ENCODE measurements around the gene LRBA. TPM values are rescaled to one million over a fixed set of nuclear protein-coding genes. Genes with fewer than 3 reads are reported as not detected.
"Not testable (repeated sequence)": the region's sequence is repeated elsewhere in the genome, so short reads cannot be mapped to it uniquely, and the experiment has no call there.

LRBA gene
- polyA plus RNA-seq, 1 donor, result 75.9 TPM

DNA sequence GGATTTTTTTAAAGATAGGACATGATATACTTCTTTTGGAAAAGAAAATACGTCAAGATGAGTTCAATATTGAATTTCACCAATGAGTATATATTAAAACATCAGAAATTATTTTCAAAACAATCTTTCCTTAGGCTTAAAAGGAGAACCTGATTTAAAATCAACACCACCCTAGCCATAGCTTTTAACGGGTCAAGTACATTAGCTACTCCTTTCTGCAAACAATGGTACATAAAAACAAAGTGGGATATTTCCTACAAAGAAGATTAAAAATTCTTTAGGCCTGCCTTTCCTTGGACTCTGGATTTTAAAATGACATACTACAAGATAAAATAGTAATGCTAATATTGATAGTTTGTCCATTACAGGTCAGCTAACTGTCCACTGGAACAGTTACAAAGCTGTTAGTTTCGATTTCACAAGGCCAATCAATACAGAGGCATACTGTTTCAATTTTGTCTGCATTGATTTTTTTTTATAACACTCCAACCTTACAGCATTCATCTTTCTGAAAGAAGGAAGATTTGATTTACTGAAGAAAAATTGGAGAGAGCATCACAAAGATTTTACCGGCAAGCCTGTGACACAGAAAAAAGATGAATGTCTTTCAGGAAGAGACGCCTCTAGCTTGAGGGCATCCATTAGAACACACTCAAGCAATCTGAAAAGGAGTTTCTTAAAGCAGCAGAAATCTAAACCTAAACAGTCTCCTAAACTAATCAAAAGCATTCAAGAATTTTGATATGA is 335.9 kb downstream of the LRBA start:
- DNase-seq, result no peak

DNA sequence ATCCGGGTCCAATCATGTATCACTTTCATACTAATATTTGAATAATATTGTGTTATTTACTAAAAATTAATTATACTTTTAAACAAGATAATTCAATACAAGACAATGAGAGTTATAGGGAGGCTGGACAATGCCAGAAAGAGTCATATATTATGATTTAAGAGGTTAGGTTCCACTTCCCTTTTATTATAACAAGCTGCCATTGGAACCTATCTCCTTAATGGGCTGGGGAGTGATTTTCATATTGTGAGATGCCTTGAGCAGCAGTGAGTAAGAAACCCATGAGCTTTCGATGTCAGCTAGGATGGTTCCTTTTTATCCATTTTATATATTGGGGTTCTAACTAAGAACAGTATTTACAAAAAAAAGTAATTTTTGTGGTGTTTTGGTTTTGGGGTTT is 341.3 kb downstream of the LRBA start:
- DNase-seq, result no peak

DNA sequence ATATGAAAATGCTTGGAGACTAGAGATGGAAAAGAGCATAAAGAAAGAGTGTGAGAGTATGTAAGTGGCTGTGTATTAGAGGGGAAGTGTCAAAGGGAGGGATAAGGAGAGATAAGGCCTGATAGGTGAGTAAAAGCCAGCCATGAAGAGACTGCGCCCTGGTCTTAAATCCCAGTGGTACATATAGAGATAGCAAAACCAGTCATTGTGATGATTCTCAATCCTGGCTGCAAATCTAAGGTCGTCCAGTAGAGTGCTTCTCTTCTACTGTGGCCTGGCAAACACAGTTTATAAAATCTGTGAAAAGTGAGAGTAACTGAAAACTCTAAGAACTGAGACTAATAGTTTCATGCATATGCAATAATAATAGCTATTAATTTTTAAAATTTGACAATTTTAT is 346.3 kb downstream of the LRBA start:
- DNase-seq, result no peak

DNA sequence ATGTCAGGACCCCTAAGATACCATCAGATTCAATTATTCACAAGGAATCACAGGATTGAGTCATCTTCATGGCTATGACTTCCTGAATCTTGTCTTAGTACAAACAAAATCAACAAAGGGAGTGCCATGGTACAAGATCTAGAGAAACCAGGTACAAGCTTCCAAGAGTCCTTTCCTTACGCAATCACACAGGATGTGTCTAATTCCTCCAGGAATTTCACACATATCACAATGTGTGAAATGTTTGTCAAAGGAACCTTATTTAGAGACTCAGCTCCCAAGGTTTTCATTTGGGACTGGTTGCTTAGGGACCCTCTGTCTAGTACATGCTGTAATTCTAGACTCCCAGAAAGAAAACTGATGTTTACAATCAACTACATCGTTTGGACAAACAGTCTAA is 350.1 kb downstream of the LRBA start:
- no peak for DNase-seq

DNA sequence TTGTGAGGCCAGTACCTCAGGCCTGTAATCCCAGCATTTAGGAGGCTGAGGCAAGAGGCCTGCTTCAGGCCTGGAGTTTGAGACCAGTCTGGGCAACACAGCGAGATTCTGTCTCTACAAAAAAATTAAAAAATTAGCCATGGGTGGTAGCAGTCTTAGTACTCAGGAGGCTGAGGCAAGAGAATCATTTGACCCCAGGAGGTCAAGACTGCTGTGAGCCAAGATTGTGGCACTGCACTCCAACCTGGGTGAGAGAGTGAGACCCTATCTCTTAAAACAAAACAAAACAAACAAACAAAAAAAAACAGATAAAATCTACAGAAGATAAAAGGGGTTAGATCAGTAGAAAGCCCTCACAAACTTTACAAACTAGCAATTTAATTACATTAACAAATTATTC is 352.4 kb downstream of the LRBA start:
- DNase-seq, result no peak

DNA sequence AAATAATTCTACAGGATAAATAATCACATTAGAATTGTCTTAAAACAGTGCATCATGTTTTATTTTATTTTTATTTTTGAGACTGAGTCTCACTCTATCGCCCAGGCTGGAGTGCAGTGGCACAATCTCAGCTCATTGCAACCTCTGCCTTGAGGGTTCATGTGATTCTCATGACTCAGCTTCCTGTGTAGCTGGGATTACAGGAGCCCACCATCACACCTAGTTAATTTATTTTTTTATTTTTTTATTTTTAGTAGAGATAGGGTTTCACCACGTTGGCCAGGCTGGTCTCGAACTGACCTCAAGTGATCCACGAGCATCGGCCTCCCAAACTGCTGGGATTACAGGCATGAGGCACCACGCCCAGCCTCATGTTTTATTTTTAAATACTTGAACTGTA is 353.5 kb downstream of the LRBA start:
- not testable (repeated sequence) for DNase-seq

DNA sequence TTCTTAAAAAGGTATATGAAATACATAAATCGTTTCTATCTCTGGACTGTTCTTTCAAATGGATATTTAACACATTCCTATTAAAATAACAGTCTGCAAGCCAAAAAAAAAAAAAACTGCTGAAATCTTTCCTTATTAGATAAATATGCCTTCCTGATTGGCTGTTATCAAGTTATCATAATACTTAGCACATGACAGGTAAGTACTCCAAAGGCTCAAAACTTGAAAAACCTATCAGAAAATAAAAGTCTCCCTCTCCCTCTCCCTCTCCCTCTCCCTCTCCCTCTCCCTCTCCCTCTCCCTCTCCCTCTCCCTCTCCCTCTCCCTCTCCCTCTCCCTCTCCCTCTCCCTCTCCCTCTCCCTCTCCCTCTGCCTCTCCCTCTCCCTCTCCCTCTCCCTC is 356.8 kb downstream of the LRBA start:
- not testable (repeated sequence) for DNase-seq

DNA sequence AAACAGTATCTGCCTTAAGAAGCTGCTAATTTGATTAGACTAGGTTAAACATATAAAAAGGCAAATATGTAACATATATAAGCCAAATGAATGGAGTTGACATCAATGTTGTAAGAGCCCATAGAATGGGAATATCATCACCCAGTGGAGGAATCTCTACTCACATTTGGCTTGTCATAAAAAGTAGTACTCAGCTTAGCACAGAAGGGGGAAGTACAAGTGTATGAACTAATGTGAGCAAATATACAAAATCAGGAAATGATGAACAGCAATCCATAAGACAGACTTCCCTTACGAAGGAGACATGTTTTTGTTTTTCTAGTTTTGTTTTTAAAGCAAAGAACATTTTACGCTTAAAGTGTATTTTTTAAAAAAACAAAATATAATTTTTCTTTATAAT is 358.2 kb downstream of the LRBA start:
- DNase-seq, result no peak

DNA sequence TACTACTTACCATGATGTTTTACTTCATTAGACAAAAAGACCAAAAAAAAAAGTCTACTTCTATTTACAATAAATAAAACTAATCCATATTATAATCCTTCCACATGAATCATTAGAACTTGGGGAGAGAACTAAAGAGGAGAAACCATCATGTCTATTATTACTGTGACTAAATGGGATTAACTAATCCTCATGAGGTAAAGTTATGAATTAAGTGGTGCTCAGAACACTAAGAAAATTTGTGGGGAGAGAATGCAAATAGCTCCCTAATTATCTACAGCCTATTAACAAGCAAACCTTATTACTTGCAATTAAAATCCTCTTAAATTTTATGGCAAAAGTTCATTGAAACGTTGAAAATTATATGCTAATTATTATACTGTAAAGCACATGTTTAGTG is 364.3 kb downstream of the LRBA start:
- no peak for DNase-seq

DNA sequence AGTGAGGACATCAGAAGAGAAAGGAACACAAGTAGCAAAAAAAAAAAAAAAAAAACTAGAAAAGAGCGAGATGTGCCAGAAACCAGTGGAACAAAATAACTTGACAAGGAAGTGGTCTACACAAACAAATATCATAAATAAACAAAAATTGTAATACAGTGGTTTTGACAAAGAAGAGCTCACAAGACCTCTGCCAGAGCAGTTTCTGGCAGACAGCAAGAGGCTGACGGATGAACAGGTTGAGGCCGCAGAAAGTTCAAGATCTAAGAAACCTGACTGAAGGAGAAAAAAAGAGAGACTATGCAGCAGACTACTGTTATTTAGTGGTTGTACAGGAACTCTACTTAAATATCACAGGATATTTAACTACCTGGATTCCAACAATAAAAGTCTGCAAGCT is 367.0 kb downstream of the LRBA start:
- DNase-seq, result no peak

DNA sequence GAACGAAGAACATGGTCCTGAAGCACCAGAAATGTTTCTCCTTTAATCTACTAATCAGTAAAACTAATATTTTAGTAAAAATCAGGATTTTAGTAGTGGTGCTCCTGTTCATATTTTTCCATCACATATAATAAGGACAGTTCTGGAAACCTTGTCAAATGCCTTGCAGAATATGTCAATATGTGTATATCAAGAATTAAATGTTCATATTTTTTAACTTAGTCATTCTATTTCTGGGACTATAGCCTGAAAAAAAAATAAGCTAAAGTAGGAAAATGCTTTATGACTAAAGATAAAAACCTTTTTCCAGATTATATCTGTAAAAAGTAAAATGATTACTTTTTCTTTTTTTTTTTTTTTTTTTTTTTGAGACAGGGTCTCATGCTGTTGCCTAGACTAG is 368.1 kb downstream of the LRBA start:
- no peak for DNase-seq

DNA sequence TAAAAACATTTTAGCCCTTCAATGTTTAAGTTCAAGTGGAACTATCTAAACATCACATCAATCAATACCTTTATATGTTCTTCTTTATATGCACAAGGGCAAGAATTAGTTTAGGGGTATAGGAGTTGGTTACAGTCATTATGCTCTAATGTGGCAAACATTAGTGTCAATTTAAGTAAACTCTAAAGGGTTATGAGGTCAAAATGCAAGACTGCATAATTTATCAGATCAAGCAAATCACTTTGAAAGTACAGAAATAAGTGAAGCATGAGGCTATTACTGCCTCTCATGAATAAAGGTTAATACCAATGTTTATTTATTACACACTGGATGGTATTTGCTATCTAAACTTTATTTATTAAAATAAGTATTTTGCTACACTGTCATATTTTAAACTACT is 373.5 kb downstream of the LRBA start:
- no peak for DNase-seq

DNA sequence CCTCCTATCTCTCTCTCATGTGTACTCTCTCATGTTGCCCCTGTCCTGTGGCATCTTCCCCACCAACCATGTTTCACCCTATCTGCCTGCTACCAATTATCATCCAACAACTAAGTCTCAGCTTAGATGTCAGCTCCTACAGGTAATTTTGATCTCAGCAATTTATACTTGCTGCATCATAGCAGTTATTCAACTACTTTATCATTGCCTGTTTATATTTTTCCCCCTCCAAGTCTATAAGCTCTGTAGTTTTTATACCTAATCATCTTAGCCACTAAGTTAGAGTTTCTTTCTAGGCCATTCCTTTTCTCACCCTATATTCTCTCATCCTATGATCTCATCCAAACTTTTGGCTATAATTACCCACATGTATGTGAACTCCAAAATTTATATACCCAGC is 382.4 kb downstream of the LRBA start:
- no peak for DNase-seq

DNA sequence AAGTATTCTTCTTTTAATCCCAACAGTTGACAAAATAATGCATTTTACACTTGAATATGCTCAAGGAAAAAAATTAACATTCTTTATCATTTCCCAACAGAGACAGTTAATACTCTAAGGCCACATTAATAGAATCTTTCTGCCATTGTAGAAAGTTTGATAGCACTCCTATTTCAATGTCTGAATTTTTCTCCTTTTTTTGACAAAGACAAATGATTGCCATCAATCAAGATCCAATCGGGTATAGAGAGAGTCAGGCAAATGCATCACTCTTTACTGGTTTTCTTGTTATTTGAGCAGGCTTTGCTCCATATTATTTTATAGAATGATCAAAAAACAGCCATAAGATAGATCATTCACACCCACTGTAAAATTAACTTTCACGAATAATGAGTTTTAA is 387.0 kb downstream of the LRBA start:
- no peak for DNase-seq

DNA sequence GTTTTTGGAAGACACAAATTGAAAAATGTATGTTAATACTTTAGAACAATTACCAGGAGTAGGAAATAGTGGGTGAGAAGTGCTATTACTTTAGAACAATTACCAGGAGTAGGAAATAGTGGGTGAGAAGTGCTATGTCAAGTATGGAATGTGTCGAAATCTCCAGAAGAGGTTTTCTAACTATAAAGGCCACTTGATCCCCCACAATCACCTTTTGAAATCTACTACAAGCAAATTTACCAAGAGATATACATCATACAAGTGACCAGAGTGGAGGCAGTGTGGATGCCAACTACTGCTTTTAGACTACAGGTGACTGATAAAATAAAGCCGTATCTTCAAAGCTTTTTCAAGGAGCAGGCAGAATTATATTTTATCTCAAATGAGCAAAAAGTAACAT is 390.1 kb downstream of the LRBA start:
- no peak for DNase-seq

DNA sequence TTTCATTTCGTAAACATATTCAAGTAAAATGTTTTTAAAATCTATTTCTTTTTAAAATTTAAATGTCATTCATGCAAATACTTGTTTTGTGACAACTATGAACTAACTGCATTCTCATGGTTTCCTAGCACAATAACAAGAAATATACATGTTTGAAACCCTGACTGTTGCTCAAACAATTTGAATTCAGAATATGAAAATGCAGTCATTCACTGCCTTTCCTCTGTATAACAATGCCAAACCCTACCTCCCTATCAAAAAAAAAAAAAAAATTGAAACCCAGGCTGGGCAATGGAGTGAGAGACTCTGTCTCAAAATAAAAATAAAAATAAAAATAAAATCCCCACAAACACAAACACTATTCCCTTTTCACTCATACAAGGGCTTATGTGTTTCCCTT is 391.0 kb downstream of the LRBA start:
- no peak for DNase-seq

DNA sequence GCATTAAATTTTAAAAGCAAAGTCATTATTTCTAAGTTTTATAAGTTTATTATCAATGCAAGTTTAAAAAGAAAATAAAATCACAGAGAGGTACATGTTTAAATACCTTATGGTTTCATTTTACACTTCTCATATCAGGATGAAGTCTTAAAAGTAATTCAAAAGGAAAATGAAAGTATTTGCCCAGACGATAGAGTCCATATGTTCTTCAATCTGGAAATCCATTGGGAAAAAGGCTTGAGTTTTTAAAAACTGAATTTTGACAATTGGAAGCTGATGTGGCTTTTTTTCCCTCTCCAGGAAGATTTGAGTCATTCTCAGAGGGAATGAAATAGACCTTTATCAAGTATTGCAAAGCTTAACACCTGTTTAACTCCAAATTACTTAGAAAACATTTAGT is 396.0 kb downstream of the LRBA start:
- DNase-seq, result no peak

DNA sequence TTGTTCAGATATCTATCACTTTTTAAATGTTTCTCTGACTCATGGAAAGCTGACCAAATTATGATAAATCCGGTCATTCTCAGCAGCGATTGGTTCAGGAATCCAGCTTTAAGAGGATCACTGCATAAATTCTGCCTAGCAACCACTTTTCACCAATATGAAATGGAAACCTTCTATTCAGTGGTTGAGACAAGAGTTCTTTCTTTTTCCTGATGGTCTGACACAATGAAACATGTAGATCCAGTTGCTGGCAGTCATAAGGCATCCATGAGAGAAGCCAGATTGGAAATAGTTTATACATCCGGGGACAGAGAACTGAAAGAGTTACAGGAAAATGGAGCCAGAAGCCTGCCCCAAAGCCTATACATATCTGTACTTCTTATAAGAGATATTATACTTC is 406.0 kb downstream of the LRBA start:
- no peak for DNase-seq

DNA sequence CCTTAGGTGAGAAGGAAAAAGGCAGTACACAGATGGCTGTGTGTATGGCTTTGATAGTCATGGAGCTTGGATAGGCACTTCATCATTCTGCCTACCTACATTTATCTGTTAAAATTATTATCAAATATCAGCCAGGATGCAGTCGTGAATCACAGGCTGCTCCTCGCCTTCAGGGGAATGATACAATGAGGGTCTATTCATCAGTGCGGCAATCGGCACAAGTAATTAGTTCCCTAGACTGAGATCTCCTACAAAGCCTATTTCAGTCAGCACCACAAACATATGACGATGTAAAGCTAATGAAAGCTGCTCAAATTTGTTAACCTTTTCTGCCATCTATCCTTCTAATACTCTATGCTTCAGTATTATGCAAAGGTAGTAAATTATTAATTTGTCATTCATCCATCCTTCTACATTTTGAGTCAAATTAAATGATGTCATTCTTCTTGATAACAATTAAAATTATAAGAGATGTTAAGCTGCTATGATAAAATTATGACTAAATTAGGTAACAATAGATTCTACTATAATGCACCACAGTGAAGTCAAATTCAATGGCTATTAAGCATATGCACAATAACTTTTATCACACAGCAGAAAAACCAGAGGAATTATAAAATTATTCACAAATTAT is 414.2 kb downstream of the LRBA start:
- DNase-seq, result no peak

DNA sequence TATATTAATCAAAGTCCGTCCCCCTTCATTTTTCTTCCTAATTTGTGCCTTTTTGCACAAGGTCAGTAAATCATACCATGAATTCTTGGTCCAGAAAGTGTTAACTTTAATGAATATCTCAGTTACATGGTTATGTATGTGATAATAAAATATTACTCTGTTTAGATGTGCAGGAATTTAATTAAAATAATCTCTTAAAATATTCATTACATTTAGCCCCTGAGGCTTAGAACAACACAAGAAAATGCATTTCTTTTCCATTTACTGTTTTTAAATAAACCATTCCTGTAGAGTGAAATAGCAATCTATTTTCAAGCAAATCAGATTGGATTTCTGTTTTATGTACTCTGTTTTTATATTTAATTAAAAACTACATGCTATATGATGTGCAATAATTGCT is 415.5 kb downstream of the LRBA start:
- no peak for DNase-seq

DNA sequence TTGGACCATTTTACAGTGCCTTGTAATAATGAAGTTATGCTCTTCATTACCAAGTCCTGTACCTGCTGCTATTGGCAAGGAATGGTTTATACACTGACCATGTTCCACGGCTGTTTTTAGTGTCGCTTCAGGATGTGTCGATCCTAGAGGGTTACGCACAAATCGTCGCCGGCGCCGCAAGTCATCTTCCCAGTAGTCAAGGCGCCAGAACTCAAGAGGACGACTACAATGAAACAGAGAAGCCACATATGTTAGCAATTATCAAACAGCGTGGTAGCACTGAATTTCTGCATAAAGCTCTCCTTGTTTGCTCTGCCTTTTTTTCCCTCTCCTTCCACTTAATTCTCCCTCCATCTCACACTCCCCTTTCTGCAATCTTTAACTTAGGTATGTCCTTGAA is 416.2 kb downstream of the LRBA start:
- no peak for DNase-seq

DNA sequence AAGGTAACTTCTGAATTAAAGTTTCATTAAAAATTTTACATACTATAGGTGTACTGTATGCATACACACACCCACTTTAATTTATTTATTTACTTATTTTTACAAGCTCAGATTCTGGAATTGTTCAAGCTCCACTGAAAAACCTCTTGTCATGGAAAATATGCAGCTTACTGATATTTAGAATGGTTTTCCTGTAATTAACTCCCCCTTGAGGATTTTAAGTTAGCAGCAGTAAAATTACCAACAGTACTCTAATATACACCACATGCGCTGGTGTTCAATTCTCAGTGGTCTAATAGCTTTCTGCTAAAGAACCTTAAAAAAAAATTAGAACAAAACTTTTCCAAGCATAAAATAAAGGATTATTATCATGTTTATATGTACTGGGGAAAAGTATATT is 421.1 kb downstream of the LRBA start:
- no peak for DNase-seq

DNA sequence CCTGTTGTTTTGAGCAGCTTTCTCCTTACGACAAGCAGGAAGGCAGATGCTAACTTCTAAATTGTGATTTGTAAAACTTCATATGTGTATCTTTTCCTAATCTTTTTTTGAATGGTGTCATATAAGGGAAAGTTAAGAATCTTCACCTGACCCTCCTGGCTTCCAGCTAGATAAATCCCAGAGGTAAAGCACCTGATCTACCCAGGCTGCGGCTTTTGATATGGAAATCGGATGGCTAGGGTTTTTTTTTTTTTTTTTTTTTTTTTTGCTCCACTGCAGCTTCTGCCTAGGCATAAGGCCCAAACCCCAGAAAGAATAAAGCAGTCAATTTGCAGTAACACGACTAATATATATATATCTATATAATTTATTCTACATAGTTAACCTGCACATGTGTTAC is 423.2 kb downstream of the LRBA start:
- no peak for DNase-seq

DNA sequence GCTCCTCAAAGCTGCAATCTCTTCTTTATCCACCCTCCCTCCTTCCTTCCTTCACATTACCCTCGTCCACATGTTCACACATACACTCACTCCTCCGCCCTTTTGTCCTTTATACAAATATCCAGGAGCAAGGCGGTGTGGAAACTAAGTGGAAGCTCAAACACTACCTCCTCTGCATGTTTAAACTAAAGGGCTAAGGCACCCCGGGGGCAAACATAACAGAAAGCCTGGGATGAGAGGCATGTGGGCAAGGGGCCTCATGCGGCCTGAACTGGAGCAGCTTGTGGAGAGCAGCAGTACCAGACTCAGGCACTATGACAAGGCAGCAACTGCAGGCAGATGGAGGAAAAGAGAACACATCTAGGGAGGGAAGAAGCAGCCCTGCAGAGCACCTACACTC is 423.7 kb downstream of the LRBA start:
- no peak for DNase-seq
